Mesothelial cell of epicardium (in vitro differentiated cells): ENCODE measurements around the gene GTF3C2. TPM values are rescaled to one million over a fixed set of nuclear protein-coding genes. Genes with fewer than 3 reads are reported as not detected.

Source experiments
- DNase-seq, 2 experiments: peaks; one replicate each; pipeline ENCODE4 v3.0.0; 2021; ENCODE audit warnings: low spot score in 2 of 2; ENCODE audit not compliant: unreplicated experiment in 2 of 2
- H3K27ac Mint-ChIP-seq: 2 replicates; pipeline ENCODE4 v1.8.0; 2021; ENCODE audit warnings: mixed read lengths
- H3K27me3 Mint-ChIP-seq: 2 replicates; pipeline ENCODE4 v1.8.0; 2021; ENCODE audit warnings: low read depth, mixed read lengths
- H3K36me3 Mint-ChIP-seq: 2 replicates; pipeline ENCODE4 v1.8.0; 2021; ENCODE audit warnings: mixed read lengths
- H3K4me1 Mint-ChIP-seq: 2 replicates; pipeline ENCODE4 v1.8.0; 2021; ENCODE audit warnings: mixed read lengths
- H3K4me3 Mint-ChIP-seq: 2 replicates; pipeline ENCODE4 v1.8.0; 2021; ENCODE audit warnings: mild to moderate bottlenecking, moderate library complexity, mixed read lengths
- H3K9me3 Mint-ChIP-seq: 2 replicates; pipeline ENCODE4 v1.8.0; 2021; ENCODE audit warnings: mixed read lengths
- total RNA-seq: library from RNA; stranded (reverse); gene quantifications from 3 replicates; pipeline ENCODE4 v1.2.1, GENCODE V29; 2021
- TF ChIP-seq, protein P1 (sequence below): fragments of 200-600 bp; sonication (generic); IDR thresholded peaks from one replicate; pipeline ENCODE4 v1.5.0; 2021; ENCODE audit warnings: antibody characterized with exemption; ENCODE audit not compliant: unreplicated experiment

GTF3C2 gene
- total RNA-seq, 1 donor from 2014 or later = 87.5 TPM

DNA sequence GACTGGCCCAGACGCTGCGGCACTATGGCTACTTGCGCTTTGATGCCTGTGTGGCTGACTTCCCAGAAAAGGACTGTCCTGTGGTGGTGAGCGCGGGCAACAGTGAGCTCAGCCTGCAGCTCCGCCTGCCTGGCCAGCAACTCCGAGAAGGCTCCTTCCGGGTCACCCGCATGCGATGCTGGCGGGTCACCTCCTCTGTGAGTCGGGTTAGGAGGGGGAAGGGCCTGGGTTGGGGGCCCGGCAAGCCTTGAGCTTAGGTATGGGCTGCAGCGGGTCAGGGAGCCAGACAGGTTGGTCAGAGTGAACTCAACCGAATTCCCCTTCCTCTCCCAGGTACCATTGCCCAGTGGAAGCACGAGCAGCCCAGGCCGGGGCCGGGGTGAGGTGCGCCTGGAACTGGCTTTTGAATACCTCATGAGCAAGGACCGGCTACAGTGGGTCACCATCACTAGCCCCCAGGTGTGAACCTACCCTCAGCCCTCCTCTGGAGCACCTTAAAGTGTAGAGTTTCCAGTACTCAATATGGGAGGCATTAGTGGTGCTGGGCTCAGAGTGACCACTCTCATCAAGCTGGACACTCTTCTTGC is 19.0 kb upstream of the GTF3C2 start:
- Mint-ChIP-seq H3K27me3 (no peaks in the 10 kb centered on the region), H3K36me3 (peaks cover 20% of the 10 kb centered on the region), H3K27ac (no peak overlapping the region), H3K4me1 (peaks cover 30% of the 10 kb centered on the region), H3K9me3 (no peaks in the 10 kb centered on the region), H3K4me3 (no peak overlapping the region)
- DNase-seq = no peak
- TF ChIP-seq, protein P1, sequence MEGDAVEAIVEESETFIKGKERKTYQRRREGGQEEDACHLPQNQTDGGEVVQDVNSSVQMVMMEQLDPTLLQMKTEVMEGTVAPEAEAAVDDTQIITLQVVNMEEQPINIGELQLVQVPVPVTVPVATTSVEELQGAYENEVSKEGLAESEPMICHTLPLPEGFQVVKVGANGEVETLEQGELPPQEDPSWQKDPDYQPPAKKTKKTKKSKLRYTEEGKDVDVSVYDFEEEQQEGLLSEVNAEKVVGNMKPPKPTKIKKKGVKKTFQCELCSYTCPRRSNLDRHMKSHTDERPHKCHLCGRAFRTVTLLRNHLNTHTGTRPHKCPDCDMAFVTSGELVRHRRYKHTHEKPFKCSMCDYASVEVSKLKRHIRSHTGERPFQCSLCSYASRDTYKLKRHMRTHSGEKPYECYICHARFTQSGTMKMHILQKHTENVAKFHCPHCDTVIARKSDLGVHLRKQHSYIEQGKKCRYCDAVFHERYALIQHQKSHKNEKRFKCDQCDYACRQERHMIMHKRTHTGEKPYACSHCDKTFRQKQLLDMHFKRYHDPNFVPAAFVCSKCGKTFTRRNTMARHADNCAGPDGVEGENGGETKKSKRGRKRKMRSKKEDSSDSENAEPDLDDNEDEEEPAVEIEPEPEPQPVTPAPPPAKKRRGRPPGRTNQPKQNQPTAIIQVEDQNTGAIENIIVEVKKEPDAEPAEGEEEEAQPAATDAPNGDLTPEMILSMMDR = no peak

DNA sequence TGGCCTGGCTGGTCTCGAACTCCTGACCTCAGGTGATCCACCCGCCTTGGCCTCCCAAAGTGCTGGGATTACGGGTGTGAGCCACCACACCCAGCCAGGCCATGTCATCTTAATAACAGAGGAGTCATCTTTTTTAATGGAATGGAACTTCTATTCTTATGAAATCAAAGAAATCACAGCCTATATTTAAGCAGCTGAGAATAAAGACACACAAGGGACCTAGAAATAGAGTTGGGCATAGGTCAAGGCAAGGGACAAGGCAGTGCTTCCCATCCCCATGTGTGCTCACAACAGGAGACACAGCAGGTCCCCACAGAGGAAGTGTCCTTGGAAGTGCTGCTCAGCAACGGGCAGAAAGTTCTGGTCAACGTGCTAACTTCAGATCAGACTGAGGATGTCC is 17.0 kb upstream of the GTF3C2 start:
- TF ChIP-seq, protein P1 = no peak
- no peak for DNase-seq
- no peak overlapping the region for H3K27ac Mint-ChIP-seq
- no peak overlapping the region for H3K4me3 Mint-ChIP-seq
- no peaks in the 10 kb centered on the region for H3K27me3 Mint-ChIP-seq
- H3K36me3 Mint-ChIP-seq = peaks cover 20% of the 10 kb centered on the region
- peaks cover 27% of the 10 kb centered on the region for H3K4me1 Mint-ChIP-seq
- H3K9me3 Mint-ChIP-seq = no peaks in the 10 kb centered on the region

DNA sequence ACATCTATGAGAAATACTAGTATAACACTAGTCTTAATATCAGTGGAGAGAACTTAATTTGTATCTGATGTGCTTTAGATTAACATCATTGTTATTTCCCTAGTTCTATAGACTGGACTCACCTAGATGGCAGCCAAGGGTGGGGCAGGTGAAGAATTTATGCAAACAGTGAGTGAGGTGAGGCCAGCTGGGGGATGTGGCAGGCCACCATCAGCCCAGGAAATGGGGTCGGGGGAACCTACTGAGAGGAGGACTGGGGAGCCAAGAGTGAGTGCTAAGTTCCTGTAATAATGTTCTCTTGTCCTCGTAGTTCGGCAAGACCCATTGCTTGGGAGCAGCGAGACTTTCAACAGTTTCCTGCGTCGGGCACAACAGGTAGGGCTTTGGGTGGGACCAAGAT is 16.4 kb upstream of the GTF3C2 start:
- Mint-ChIP-seq H3K9me3 (no peaks in the 10 kb centered on the region), H3K36me3 (peaks cover 20% of the 10 kb centered on the region), H3K27me3 (no peaks in the 10 kb centered on the region), H3K4me3 (peak overlapping the region; percentile 14), H3K4me1 (peaks cover 27% of the 10 kb centered on the region), H3K27ac (peak overlapping the region; percentile 75)
- DNase-seq = no peak
- TF ChIP-seq, protein P1 = no peak

DNA sequence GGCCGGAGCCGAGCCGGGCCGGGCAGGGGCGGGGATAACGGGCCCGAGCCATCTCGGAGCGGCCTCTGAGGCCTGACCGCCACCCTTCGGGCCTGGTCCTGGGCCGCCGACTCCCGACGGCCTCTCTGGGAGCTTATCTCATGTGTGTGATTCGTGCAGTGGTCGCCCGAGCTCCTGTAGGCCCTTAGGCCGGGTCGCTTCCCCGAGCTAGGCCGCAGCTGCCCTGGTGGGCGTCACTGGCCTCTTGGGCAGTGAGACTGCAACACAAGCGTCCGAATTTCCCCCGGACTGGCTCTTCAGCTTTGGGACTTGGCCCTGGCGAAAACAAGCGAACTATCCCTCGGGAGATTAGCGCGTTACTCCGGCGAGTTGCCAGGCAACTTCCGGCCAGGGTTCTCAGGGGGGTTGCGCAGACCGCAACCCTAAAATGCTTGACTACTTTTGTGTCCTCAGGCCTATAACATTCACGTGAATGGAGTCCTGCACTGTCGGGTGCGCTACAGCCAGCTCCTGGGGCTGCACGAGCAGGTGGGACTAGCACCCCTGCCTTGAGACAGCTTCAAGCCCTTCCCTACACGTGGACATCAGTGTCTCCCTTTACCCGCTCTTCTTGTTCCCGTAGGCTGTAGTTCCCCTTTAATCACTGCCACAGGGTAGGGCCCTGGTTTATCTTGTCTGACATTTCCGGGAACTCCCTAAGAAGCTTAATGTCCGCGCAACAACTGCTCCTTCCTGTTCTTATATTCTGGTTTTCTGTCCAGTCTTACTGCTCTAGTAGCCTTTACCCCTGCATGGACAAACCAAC is 14.5 kb upstream of the GTF3C2 start:
- H3K4me3 Mint-ChIP-seq = peak overlapping the region; percentile 99
- H3K27ac Mint-ChIP-seq = peak overlapping the region; percentile 99
- peaks cover 25% of the 10 kb centered on the region for H3K4me1 Mint-ChIP-seq
- H3K36me3 Mint-ChIP-seq = peaks cover 28% of the 10 kb centered on the region
- H3K27me3 Mint-ChIP-seq = no peaks in the 10 kb centered on the region
- DNase-seq = no peak
- no peaks in the 10 kb centered on the region for H3K9me3 Mint-ChIP-seq
- TF ChIP-seq, protein P1 = no peak

DNA sequence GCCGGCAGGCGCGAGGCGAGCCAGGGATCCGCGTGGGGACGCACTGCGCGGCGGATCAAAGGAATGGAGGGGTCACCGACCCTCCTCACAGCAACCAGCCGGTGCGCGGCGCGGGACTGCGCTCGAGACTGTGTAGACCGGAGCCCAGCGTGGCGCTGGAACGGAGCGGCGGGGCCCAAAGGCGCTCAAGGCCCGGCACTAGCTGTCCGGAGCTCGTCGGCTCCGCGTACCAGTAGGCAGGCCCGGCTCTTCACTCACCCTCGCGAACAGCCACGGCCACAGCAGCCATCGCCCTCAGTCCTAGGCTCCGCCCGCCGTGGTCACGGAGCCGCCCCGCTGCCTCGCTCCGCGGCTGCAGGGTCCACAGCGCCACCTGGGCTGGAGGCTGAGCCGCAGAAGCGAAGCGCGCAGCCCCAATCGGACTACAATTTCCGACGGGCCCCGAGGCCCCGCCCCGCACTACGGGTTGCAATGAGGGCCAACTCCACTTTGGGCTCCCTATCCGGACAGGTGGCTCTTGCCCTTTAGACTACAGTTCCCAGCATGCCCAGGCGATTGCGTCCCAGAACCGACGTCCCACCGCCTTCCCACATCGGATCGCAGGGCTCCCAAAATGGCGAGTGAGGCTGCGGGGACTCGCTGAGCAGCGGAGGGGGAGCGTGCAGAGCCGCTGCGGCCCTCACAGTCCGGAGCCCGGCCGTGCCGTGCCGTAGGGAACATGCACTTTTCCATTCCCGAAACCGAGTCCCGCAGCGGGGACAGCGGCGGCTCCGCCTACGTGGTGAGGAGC is 13.7 kb upstream of the GTF3C2 start, which contains the start of the genes EIF2B4 and SNX17:
TSS of gene EIF2B4 (minus strand) at position 313 of the 790 bp plus-strand sequence. CDS start at position 289, 24 bp downstream.
TSS of gene SNX17 (plus strand) at position 591 of the 790 bp plus-strand sequence. CDS start at position 719, 128 bp downstream.
- peaks cover 27% of the 10 kb centered on the region for H3K36me3 Mint-ChIP-seq
- H3K27ac Mint-ChIP-seq = peak within 1 kb of the TSS; percentile 99
- no peaks in the 10 kb centered on the region for H3K27me3 Mint-ChIP-seq
- peaks cover 25% of the 10 kb centered on the region for H3K4me1 Mint-ChIP-seq
- TF ChIP-seq, protein P1 = peak; percentile 33
- peak; percentile 94 to 98 for DNase-seq
- no peaks in the 10 kb centered on the region for H3K9me3 Mint-ChIP-seq
- peak within 1 kb of the TSS; percentile 99 for H3K4me3 Mint-ChIP-seq
